ENCODE measurements around the gene KCNJ12. TPM values are rescaled to one million over a fixed set of nuclear protein-coding genes. Genes with fewer than 3 reads are reported as not detected.
"Not testable (repeated sequence)": the region's sequence is repeated elsewhere in the genome, so short reads cannot be mapped to it uniquely, and the experiment has no call there.

The KCNJ12 gene
- total and polyA plus RNA-seq, 5 donors, result 9.8 to 13.3 (median 10.0) TPM

- H3K4me3 ChIP-seq (ENCODE audit: low read length); H3K27me3 ChIP-seq (ENCODE audit: control insufficient read depth, insufficient read depth); intact Hi-C loops (cut with DNase I); H3K9me3 ChIP-seq (ENCODE audit: control insufficient read depth, low read length); H3K4me1 ChIP-seq (ENCODE audit: control insufficient read depth, insufficient read depth, low read length); H3K27ac ChIP-seq (ENCODE audit: low read length): not testable (repeated sequence)
- peak in 1 of 2 donors; percentile 3 for ATAC-seq
- peak in 1 of 3 donors; percentile 28 for DNase-seq
- WGBS, result 77% methylated on average over 22 of the region's 25 CpGs
These were observed 34.9 kb downstream of the KCNJ12 start for GRCh38 chr17:21410906-21411678.

GRCh38 chr17:21411679-21412205 lies 35.6 kb downstream of the KCNJ12 start:
- H3K9me3 ChIP-seq (ENCODE audit: control insufficient read depth, low read length); H3K27ac ChIP-seq (ENCODE audit: low read length); H3K4me1 ChIP-seq (ENCODE audit: control insufficient read depth, insufficient read depth, low read length); H3K4me3 ChIP-seq (ENCODE audit: low read length); ATAC-seq; H3K27me3 ChIP-seq (ENCODE audit: control insufficient read depth, insufficient read depth); intact Hi-C loops (cut with DNase I): not testable (repeated sequence)
- WGBS, result 85% methylated on average over 5 of the region's 5 CpGs
- peak in 2 of 3 donors; percentile 4 to 25 for DNase-seq

DNA sequence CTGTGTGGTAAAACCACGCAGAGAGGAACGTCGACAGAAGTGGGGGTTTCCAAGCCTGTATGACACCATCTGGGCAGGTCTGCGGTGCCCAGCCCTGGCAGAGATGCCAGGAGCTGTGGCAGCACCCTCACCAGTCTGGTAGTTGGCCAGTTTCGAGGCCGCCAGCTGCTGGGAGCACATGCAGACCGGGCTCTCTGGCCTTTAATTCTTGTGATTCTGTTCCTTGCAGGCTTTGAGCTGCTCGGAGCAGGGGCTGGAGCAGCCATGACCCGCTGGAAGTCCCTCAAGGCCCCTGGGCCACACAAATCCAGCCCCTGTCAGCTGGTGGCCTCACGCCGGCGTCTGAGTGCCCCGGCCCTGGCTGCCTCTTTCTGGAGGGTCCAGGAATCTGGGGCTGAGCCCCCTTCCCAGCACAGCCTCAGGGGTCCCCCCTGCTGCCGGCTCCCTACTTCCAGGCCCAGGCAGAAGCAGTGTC lies 36.1 kb downstream of the KCNJ12 start:
- H3K9me3 ChIP-seq (ENCODE audit: control insufficient read depth, low read length); ATAC-seq; H3K4me1 ChIP-seq (ENCODE audit: control insufficient read depth, insufficient read depth, low read length); intact Hi-C loops (cut with DNase I); H3K27me3 ChIP-seq (ENCODE audit: control insufficient read depth, insufficient read depth); H3K4me3 ChIP-seq (ENCODE audit: low read length); H3K27ac ChIP-seq (ENCODE audit: low read length): not testable (repeated sequence)
- DNase-seq, result peak; percentile 1 to 28 (median 15)
- 80% methylated on average over 14 of the region's 14 CpGs for WGBS

DNA sequence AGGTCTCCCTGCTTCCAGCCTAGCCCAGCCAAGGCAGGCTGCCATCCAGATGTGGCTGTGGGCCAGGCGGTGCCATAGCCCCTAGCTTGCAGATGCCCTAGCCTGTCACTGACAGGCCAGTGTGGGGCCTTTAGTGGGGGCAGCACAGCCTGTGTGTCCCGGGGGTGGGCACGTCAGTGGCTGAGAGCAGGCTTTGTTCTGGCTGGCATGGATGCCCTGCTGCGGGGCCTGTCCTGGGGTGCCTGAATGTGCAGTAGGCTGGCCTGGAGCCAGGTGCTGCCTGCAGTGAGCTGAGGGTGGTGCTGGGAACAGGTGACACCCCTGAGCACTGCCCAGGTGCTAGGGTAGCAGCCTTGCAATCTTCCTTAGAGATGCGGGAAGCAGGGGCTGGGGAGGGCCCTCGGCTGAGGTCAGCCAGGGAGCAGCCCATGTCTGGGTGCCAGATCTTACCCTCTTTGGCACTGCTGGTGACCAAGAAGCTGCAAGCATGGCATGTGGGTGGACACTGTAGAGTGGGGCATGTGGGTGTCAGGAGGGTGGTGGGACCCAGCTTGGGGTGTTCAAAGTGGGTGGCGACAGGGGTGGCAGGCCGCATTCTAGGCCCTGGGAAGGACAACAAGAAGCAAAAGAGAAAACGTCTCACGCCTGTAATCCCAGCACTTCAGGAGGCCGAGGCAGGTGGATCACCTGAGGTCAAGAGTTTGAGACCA lies 37.6 kb downstream of the KCNJ12 start:
- ATAC-seq (peak; percentile 3 to 4), DNase-seq (peak; percentile 8 to 39 (median 38))
- 65% methylated on average over 7 of the region's 11 CpGs for WGBS
- H3K27me3 ChIP-seq (ENCODE audit: control insufficient read depth, insufficient read depth); H3K9me3 ChIP-seq (ENCODE audit: control insufficient read depth, low read length); H3K27ac ChIP-seq (ENCODE audit: low read length); intact Hi-C loops (cut with DNase I); H3K4me1 ChIP-seq (ENCODE audit: control insufficient read depth, insufficient read depth, low read length); H3K4me3 ChIP-seq (ENCODE audit: low read length): not testable (repeated sequence)

DNA sequence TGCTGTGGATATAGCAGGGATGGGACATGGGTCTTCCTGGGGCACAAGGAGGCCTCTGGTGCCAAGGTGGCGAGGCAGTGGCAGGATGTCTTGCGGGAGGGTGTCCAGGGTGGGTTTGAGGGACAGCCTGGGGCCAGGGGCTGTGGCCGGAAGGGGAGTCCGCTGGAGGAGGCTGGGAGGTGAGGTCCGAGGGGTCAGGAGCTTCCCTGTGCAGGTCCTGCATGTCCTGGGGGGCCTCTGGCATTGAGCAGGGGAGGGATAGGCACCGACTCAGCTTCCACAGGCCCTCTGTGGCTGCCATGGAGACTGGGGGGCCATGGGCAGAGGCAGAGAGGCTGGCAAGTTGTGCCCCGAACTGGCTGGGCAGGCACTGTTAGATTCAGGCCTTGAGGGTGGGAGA lies 38.5 kb downstream of the KCNJ12 start:
- H3K27me3 ChIP-seq (ENCODE audit: control insufficient read depth, insufficient read depth); H3K4me3 ChIP-seq (ENCODE audit: low read length); H3K4me1 ChIP-seq (ENCODE audit: control insufficient read depth, insufficient read depth, low read length); H3K9me3 ChIP-seq (ENCODE audit: control insufficient read depth, low read length); intact Hi-C loops (cut with DNase I); H3K27ac ChIP-seq (ENCODE audit: low read length); ATAC-seq: not testable (repeated sequence)
- peak in 1 of 3 donors; percentile 37 for DNase-seq
- WGBS, result 69% methylated on average over 7 of the region's 7 CpGs

- H3K4me1 ChIP-seq (ENCODE audit: control insufficient read depth, insufficient read depth, low read length); intact Hi-C loops (cut with DNase I); H3K4me3 ChIP-seq (ENCODE audit: low read length); ATAC-seq; H3K9me3 ChIP-seq (ENCODE audit: control insufficient read depth, low read length); H3K27me3 ChIP-seq (ENCODE audit: control insufficient read depth, insufficient read depth); H3K27ac ChIP-seq (ENCODE audit: low read length): not testable (repeated sequence)
- 86% methylated on average over 56 of the region's 58 CpGs for WGBS
- DNase-seq, result peak in 1 of 3 donors; percentile 35
These were observed 39.2 kb downstream of the KCNJ12 start for GRCh38 chr17:21415166-21415990.

- WGBS, result 65% methylated on average over 30 of the region's 30 CpGs
- intact Hi-C loops (cut with DNase I); H3K27ac ChIP-seq (ENCODE audit: low read length); H3K4me3 ChIP-seq (ENCODE audit: low read length); ATAC-seq; H3K4me1 ChIP-seq (ENCODE audit: control insufficient read depth, insufficient read depth, low read length); H3K9me3 ChIP-seq (ENCODE audit: control insufficient read depth, low read length); H3K27me3 ChIP-seq (ENCODE audit: control insufficient read depth, insufficient read depth): not testable (repeated sequence)
- peak in 1 of 3 donors; percentile 47 for DNase-seq
These were observed 40.4 kb downstream of the KCNJ12 start for GRCh38 chr17:21416471-21416981.

DNA sequence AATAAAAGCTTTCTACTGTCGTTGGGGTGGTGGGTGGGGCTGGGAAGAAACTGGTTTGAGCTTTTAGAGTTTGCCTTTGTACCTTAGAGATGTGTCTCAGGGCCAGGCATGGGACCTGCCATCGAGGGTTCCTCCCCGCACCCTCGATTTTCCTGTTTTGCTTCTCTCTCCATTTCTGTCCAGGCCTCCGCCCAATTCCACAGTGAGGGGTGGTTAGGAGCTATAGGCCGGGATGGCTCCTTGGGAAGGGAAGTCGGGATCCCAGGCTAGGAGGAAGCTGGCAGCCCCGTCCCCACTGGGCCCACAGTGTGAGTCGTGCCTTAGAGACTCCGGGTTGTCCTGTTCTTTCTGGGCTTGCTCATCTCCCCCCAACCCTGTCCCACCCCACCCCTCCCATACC lies 41.2 kb downstream of the KCNJ12 start:
- H3K4me3 ChIP-seq (ENCODE audit: low read length); ATAC-seq; DNase-seq; H3K4me1 ChIP-seq (ENCODE audit: control insufficient read depth, insufficient read depth, low read length); H3K9me3 ChIP-seq (ENCODE audit: control insufficient read depth, low read length); H3K27me3 ChIP-seq (ENCODE audit: control insufficient read depth, insufficient read depth); H3K27ac ChIP-seq (ENCODE audit: low read length); intact Hi-C loops (cut with DNase I): not testable (repeated sequence)
- 82% methylated on average over 10 of the region's 10 CpGs for WGBS

- H3K27me3 ChIP-seq (ENCODE audit: control insufficient read depth, insufficient read depth), result no peaks in the 10 kb centered on the region
- ATAC-seq, result no peak
- no peak overlapping the region for H3K4me3 ChIP-seq (ENCODE audit: low read length)
- DNase-seq, result peak in 1 of 3 donors; percentile 37
- no peak overlapping the region for H3K27ac ChIP-seq (ENCODE audit: low read length)
- no peaks in the 10 kb centered on the region for H3K4me1 ChIP-seq (ENCODE audit: control insufficient read depth, insufficient read depth, low read length)
- H3K9me3 ChIP-seq (ENCODE audit: control insufficient read depth, low read length), result no peaks in the 10 kb centered on the region
- intact Hi-C loops (cut with DNase I), result no loop called here
- WGBS, result 89% methylated on average over 9 of the region's 9 CpGs
These were observed 41.8 kb downstream of the KCNJ12 start for GRCh38 chr17:21417921-21418320.

GRCh38 chr17:21418446-21419298 lies 42.5 kb downstream of the KCNJ12 start:
- H3K27me3 ChIP-seq (ENCODE audit: control insufficient read depth, insufficient read depth), result no peaks in the 10 kb centered on the region
- H3K4me1 ChIP-seq (ENCODE audit: control insufficient read depth, insufficient read depth, low read length), result no peaks in the 10 kb centered on the region
- no peaks in the 10 kb centered on the region for H3K9me3 ChIP-seq (ENCODE audit: control insufficient read depth, low read length)
- DNase-seq (peak in 1 of 3 donors; percentile 22), ATAC-seq (no peak)
- no peak overlapping the region for H3K4me3 ChIP-seq (ENCODE audit: low read length)
- H3K27ac ChIP-seq (ENCODE audit: low read length), result no peak overlapping the region
- intact Hi-C loops (cut with DNase I), result no loop called here
- 73% methylated on average over 21 of the region's 21 CpGs for WGBS
